HepG2 (cell line): Measurements from ENCODE around the gene RAB30. TPM values are rescaled to one million over a fixed set of nuclear protein-coding genes. Genes with fewer than 3 reads are reported as not detected.

Experiments used
- HDAC6 ChIP-seq: fragments of 200-600 bp; sonication (generic); IDR thresholded peaks from 2 replicates; pipeline ENCODE4 v1.7.0; 2017; ENCODE audit warnings: mild to moderate bottlenecking, antibody characterized with exemption, low read length, low read depth
- MTA3 ChIP-seq: sonication (generic); formaldehyde crosslinking; IDR thresholded peaks from 2 replicates; pipeline ENCODE4 v1.4.0; 2020; ENCODE audit warnings: missing genetic modification reagents
- PBX3 ChIP-seq: sonication (generic); formaldehyde crosslinking; IDR thresholded peaks from 2 replicates; pipeline ENCODE4 v1.8.1; 2023; ENCODE audit warnings: missing genetic modification reagents, inconsistent platforms, borderline replicate concordance
- STAT6 ChIP-seq: sonication (generic); formaldehyde crosslinking; IDR thresholded peaks from 2 replicates; pipeline ENCODE4 v1.4.0; 2020; ENCODE audit warnings: missing genetic modification reagents, mild to moderate bottlenecking, borderline replicate concordance
- TGIF2 ChIP-seq: IDR thresholded peaks from 2 replicates; pipeline ENCODE4 v1.6.1; 2016; ENCODE audit warnings: control low read depth, missing compliant biosample characterization
- ZBTB40 ChIP-seq, 2 experiments: fragments of 450-650 bp in 1 of 2; sonication (generic) in 1 of 2; formaldehyde crosslinking in 1 of 2; IDR thresholded peaks; 2 replicates each; pipeline versions ENCODE4 v1.6.1 to v1.8.0; 2016 to 2022; ENCODE audit warnings: antibody characterized with exemption in 1 of 2, mild to moderate bottlenecking in 1 of 2, missing genetic modification reagents in 1 of 2
- ZFP36 ChIP-seq: fragments of 150-350 bp; IDR thresholded peaks from 2 replicates; pipeline ENCODE4 v1.6.1; 2018; ENCODE audit warnings: borderline replicate concordance, low read length, low read depth; ENCODE audit not compliant: partially characterized antibody
- ZNF18 ChIP-seq: sonication (generic); formaldehyde crosslinking; IDR thresholded peaks from 2 replicates; pipeline ENCODE4 v1.8.0; 2022; ENCODE audit warnings: mild to moderate bottlenecking, missing genetic modification reagents; ENCODE audit not compliant: insufficient replicate concordance
- ZNF251 ChIP-seq: sonication (generic); formaldehyde crosslinking; IDR thresholded peaks from 2 replicates; pipeline ENCODE4 v1.9.0; 2021; ENCODE audit warnings: mild to moderate bottlenecking, missing genetic modification reagents
- ZNF496 ChIP-seq: sonication (generic); formaldehyde crosslinking; IDR thresholded peaks from 2 replicates; pipeline ENCODE4 v1.8.1; 2023; ENCODE audit warnings: mild to moderate bottlenecking, moderate library complexity, missing genetic modification reagents; ENCODE audit not compliant: insufficient replicate concordance
- ZNF558 ChIP-seq: sonication (generic); formaldehyde crosslinking; IDR thresholded peaks from 2 replicates; pipeline ENCODE4 v1.9.0; 2022; ENCODE audit warnings: mild to moderate bottlenecking, missing genetic modification reagents, borderline replicate concordance
- ZNF563 ChIP-seq: sonication (generic); formaldehyde crosslinking; IDR thresholded peaks from 2 replicates; pipeline ENCODE4 v1.8.0; 2022; ENCODE audit warnings: mild to moderate bottlenecking, moderate library complexity, missing genetic modification reagents
- ZNF674 ChIP-seq: sonication (generic); formaldehyde crosslinking; IDR thresholded peaks from 2 replicates; pipeline ENCODE4 v1.5.0; 2020; ENCODE audit warnings: low read depth, mild to moderate bottlenecking, missing genetic modification reagents
- ZNF746 ChIP-seq: sonication (generic); formaldehyde crosslinking; IDR thresholded peaks from 2 replicates; pipeline ENCODE4 v1.8.0; 2022; ENCODE audit warnings: mild to moderate bottlenecking, missing genetic modification reagents
- polyA plus RNA-seq, 8 experiments: library from polyadenylated mRNA; depleted of rRNA in 3 of 8; stranded (reverse) in 7 of 8; unstranded in 1 of 8; fragments of >200 nt; fragmentation: Illumina TruSeq in 4 of 8; extraction: Trizol in 4 of 8; gene quantifications; 2 replicates each; pipeline versions ENCODE4 v1.2.1 to v1.2.3, GENCODE V29; 2011 to 2016; ENCODE audit warnings: low read depth in 4 of 8, missing spikeins in 1 of 8, mixed read lengths in 1 of 8; ENCODE audit not compliant: insufficient read depth in 1 of 8
- total RNA-seq, 5 experiments: library from RNA; depleted of rRNA; stranded (reverse); fragments of >200 nt; fragmentation: Illumina TruSeq; extraction: Trizol; gene quantifications; 2 replicates each; pipeline ENCODE4 v1.2.3, GENCODE V29; 2016; ENCODE audit warnings: low read depth in 1 of 5

Gene RAB30
- total and polyA plus RNA-seq, 2 of the 13 experiments (the other 11 are each of a cell fraction or from before 2014, with no cell fraction given), result 3.7 to 5.0 TPM

- TF ChIP-seq ZNF563 (CRISPR knock-in tag) (no peak), STAT6 (CRISPR knock-in tag) (no peak), ZNF18 (CRISPR knock-in tag) (no peak), ZNF746 (CRISPR knock-in tag) (no peak), ZNF674 (CRISPR knock-in tag) (no peak), PBX3 (CRISPR knock-in tag) (no peak), ZNF558 (CRISPR knock-in tag) (no peak), ZFP36 (no peak), ZBTB40 (IDR thresholded peaks at IDR 0.05) (no peak), ZBTB40 (CRISPR knock-in tag; IDR thresholded peaks at IDR 0.05) (no peak), ZNF496 (no peak), HDAC6 (no peak), MTA3 (no peak), TGIF2 (CRISPR knock-in tag) (peak; percentile 16; the same call in 1 of the 2 replicates), ZNF251 (no peak)
Measured at GRCh38 chr11:83025267-83025704, 46.4 kb downstream of the RAB30 start (continued).
